Measurements from ENCODE around the gene EARS2. TPM values are rescaled to one million over a fixed set of nuclear protein-coding genes. Genes with fewer than 3 reads are reported as not detected.
"Not testable (repeated sequence)": the region's sequence is repeated elsewhere in the genome, so short reads cannot be mapped to it uniquely, and the experiment has no call there.

Gene EARS2
- total and polyA plus RNA-seq, 4 donors: 17.7 to 25.7 (median 22.3) TPM

GRCh38 chr16:23587726-23588125 is 30.6 kb upstream of the EARS2 start:
- Histone ChIP-seq H3K36me3 (ENCODE audit: control insufficient read depth in 4 of 4, insufficient read depth in 4 of 4, low read length in 4 of 4) (peaks cover 13 to 43% (median 37%) of the 10 kb centered on the region in 4 donors), H3K9ac (ENCODE audit: insufficient read depth in 1 of 2, low read length in 2 of 2) (no peak overlapping the region), H3K4me3 (no peak overlapping the region), H3K27ac (ENCODE audit: low read depth in 1 of 2, low read length in 1 of 2) (no peak overlapping the region), H3K4me1 (ENCODE audit: control insufficient read depth in 5 of 5, insufficient read depth in 5 of 5, low read length in 5 of 5) (no peaks in the 10 kb centered on the region), H3K9me3 (ENCODE audit: control insufficient read depth in 4 of 4, insufficient read depth in 3 of 4, low read length in 3 of 4) (peaks cover 0 to 2% (median 0%) of the 10 kb centered on the region in 4 donors), H3K27me3 (ENCODE audit: control insufficient read depth in 3 of 3, insufficient read depth in 3 of 3, low read length in 2 of 3) (no peaks in the 10 kb centered on the region)
- ATAC-seq (ENCODE audit: insufficient read depth, low FRiP score): no peak
- no peak for TF ChIP-seq CTCF (IDR thresholded peaks at IDR 0.05; ENCODE audit: control extremely low read depth, extremely low read depth)
- WGBS, 2 donors: 86 to 88% methylated on average over 5 of the region's 5 CpGs
- DNase-seq: no peak

GRCh38 chr16:23584186-23585076 is 27.3 kb upstream of the EARS2 start:
- no peak overlapping the region for H3K4me3 ChIP-seq
- H3K9me3 ChIP-seq (ENCODE audit: control insufficient read depth in 4 of 4, insufficient read depth in 3 of 4, low read length in 3 of 4): peaks cover 0 to 2% (median 0%) of the 10 kb centered on the region in 4 donors
- no peak for ATAC-seq (ENCODE audit: insufficient read depth, low FRiP score)
- no peak for TF ChIP-seq CTCF (IDR thresholded peaks at IDR 0.05; ENCODE audit: control extremely low read depth, extremely low read depth)
- H3K27me3 ChIP-seq (ENCODE audit: control insufficient read depth in 3 of 3, insufficient read depth in 3 of 3, low read length in 2 of 3): no peaks in the 10 kb centered on the region
- no peak for DNase-seq
- H3K36me3 ChIP-seq (ENCODE audit: control insufficient read depth in 4 of 4, insufficient read depth in 4 of 4, low read length in 4 of 4): peaks cover 16 to 42% (median 26%) of the 10 kb centered on the region in 4 donors
- no peak overlapping the region for H3K9ac ChIP-seq (ENCODE audit: insufficient read depth in 1 of 2, low read length in 2 of 2)
- no peaks in the 10 kb centered on the region for H3K4me1 ChIP-seq (ENCODE audit: control insufficient read depth in 5 of 5, insufficient read depth in 5 of 5, low read length in 5 of 5)
- no peak overlapping the region for H3K27ac ChIP-seq (ENCODE audit: low read depth in 1 of 2, low read length in 1 of 2)
- WGBS, 2 donors: 92 to 93% methylated on average over 13 of the region's 14 CpGs

- not testable (repeated sequence) for H3K9ac ChIP-seq (ENCODE audit: insufficient read depth in 1 of 2, low read length in 2 of 2); ATAC-seq (ENCODE audit: insufficient read depth, low FRiP score); H3K27ac ChIP-seq (ENCODE audit: low read depth in 1 of 2, low read length in 1 of 2); H3K4me3 ChIP-seq; H3K27me3 ChIP-seq (ENCODE audit: control insufficient read depth in 3 of 3, insufficient read depth in 3 of 3, low read length in 2 of 3); H3K9me3 ChIP-seq (ENCODE audit: control insufficient read depth in 4 of 4, insufficient read depth in 3 of 4, low read length in 3 of 4); H3K4me1 ChIP-seq (ENCODE audit: control insufficient read depth in 5 of 5, insufficient read depth in 5 of 5, low read length in 5 of 5); DNase-seq
- WGBS, 2 donors: 96 to 97% methylated on average over 17 to 30 of the region's 30 CpGs
- peaks cover 16 to 42% (median 29%) of the 10 kb centered on the region in 4 donors for H3K36me3 ChIP-seq (ENCODE audit: control insufficient read depth in 4 of 4, insufficient read depth in 4 of 4, low read length in 4 of 4)
Observed at GRCh38 chr16:23583271-23583670, 26.1 kb upstream of the EARS2 start.

GRCh38 chr16:23581764-23582163 is 24.6 kb upstream of the EARS2 start:
- peaks cover 16 to 37% (median 25%) of the 10 kb centered on the region in 4 donors for H3K36me3 ChIP-seq (ENCODE audit: control insufficient read depth in 4 of 4, insufficient read depth in 4 of 4, low read length in 4 of 4)

More at GRCh38 chr16:23581764-23582163, 24.6 kb upstream of the EARS2 start:
- Histone ChIP-seq H3K4me1 (ENCODE audit: control insufficient read depth in 5 of 5, insufficient read depth in 5 of 5, low read length in 5 of 5) (peaks cover 0 to 4% (median 0%) of the 10 kb centered on the region in 5 donors), H3K9me3 (ENCODE audit: control insufficient read depth in 4 of 4, insufficient read depth in 3 of 4, low read length in 3 of 4) (peaks cover 0 to 2% (median 0%) of the 10 kb centered on the region in 4 donors), H3K4me3 (no peak overlapping the region), H3K9ac (ENCODE audit: insufficient read depth in 1 of 2, low read length in 2 of 2) (no peak overlapping the region), H3K27me3 (ENCODE audit: control insufficient read depth in 3 of 3, insufficient read depth in 3 of 3, low read length in 2 of 3) (no peaks in the 10 kb centered on the region), H3K27ac (ENCODE audit: low read depth in 1 of 2, low read length in 1 of 2) (no peak overlapping the region)
- ATAC-seq (ENCODE audit: insufficient read depth, low FRiP score): no peak
- no peak for TF ChIP-seq CTCF (IDR thresholded peaks at IDR 0.05; ENCODE audit: control extremely low read depth, extremely low read depth)
- no peak for DNase-seq

Data from lung (tissue), 12 donors.